ENCODE results near the gene RNF152.
A peak's percentile ranks its signal among the peaks of the same experiment; 100 is the strongest.

The RNF152 gene

GRCh38 chr18:61892683-61893308, at the start of gene RNF152:
RNF152 (minus strand) TSS chr18:61893007; CDS start chr18:61816463, 76,544 bp downstream.
- no peak for DNase-seq (ENCODE audit: extremely low read depth, low read depth)
- TF ChIP-seq CTCF (IDR thresholded peaks at IDR 0.05; ENCODE audit: low read depth, low read length) = peak; percentile 24

GRCh38 chr18:61941948-61942471, 49.2 kb upstream of the RNF152 start:
- no peak for DNase-seq (ENCODE audit: extremely low read depth, low read depth)
- no peak for TF ChIP-seq CTCF (IDR thresholded peaks at IDR 0.05; ENCODE audit: low read depth, low read length)

- TF ChIP-seq CTCF (IDR thresholded peaks at IDR 0.05; ENCODE audit: low read depth, low read length) = no peak
- no peak for DNase-seq (ENCODE audit: extremely low read depth, low read depth)
These were observed 46.4 kb upstream of the RNF152 start for GRCh38 chr18:61939046-61939674.

GRCh38 chr18:61935362-61935761, 42.6 kb upstream of the RNF152 start:
- no peak for DNase-seq (ENCODE audit: extremely low read depth, low read depth)
- TF ChIP-seq CTCF (IDR thresholded peaks at IDR 0.05; ENCODE audit: low read depth, low read length) = no peak

GRCh38 chr18:61931654-61932379, 39.0 kb upstream of the RNF152 start:
- no peak for DNase-seq (ENCODE audit: extremely low read depth, low read depth)
- TF ChIP-seq CTCF (IDR thresholded peaks at IDR 0.05; ENCODE audit: low read depth, low read length) = no peak

GRCh38 chr18:61929881-61930640, 37.3 kb upstream of the RNF152 start:
- DNase-seq (ENCODE audit: extremely low read depth, low read depth) = no peak
- TF ChIP-seq CTCF (IDR thresholded peaks at IDR 0.05; ENCODE audit: low read depth, low read length) = no peak
